IMR-90 (cell line): ENCODE results near the gene UBAP2L. TPM values are rescaled to one million over a fixed set of nuclear protein-coding genes. Genes with fewer than 3 reads are reported as not detected.

Source experiments
- ATAC-seq: fragments of 200-7000 bp; cut with Tn5 transposase; 2 replicates; pipeline ENCODE4 v1.9.1; 2020; ENCODE audit warnings: low read depth, mild to moderate bottlenecking, moderate library complexity
- BruUV-seq: library from RNA; stranded (reverse); fragments of 400-500 nt; replicated peaks from 2 replicates; lab custom pipeline; 2021; lab: Mats Ljungman, UMichigan
- CTCF ChIA-PET: fragments of 300-600 bp; formaldehyde crosslinking; extraction: SDS; loops from one replicate; lab custom pipeline; 2021; ENCODE audit warnings: antibody characterized with exemption; lab: Yijun Ruan, JAX
- POLR2A ChIA-PET: fragments of 300-600 bp; sonication (Branson Sonifier 250); formaldehyde crosslinking; loops from one replicate; lab custom pipeline; 2022; ENCODE audit warnings: antibody characterized with exemption; ENCODE audit not compliant: unreplicated experiment; lab: Charles Lee
- DNase-seq: peaks from one replicate; pipeline ENCODE4 v3.0.0; 2013
- H2AFZ ChIP-seq: replicated peaks from 2 replicates; pipeline ENCODE3; 2013; ENCODE audit warnings: low read length, mild to moderate bottlenecking; ENCODE audit not compliant: poor library complexity
- H2AK5ac ChIP-seq: 2 replicates; pipeline ENCODE4 v1.6.1; 2013; ENCODE audit warnings: low read depth, low read length, inconsistent platforms
- H2AK9ac ChIP-seq: replicated peaks from 2 replicates; pipeline ENCODE3; 2013; ENCODE audit warnings: mild to moderate bottlenecking, low read depth, low read length, moderate library complexity; ENCODE audit not compliant: poor library complexity
- H2BK120ac ChIP-seq: 2 replicates; pipeline ENCODE4 v1.6.1; 2013; ENCODE audit warnings: low read depth, low read length, inconsistent platforms
- H2BK15ac ChIP-seq: 3 replicates; pipeline ENCODE4 v1.6.1; 2013; ENCODE audit warnings: low read depth, low read length, inconsistent platforms
- H2BK20ac ChIP-seq: 2 replicates; pipeline ENCODE4 v1.6.1; 2013; ENCODE audit warnings: low read depth, mild to moderate bottlenecking, inconsistent platforms, low read length, moderate library complexity
- H2BK5ac ChIP-seq: 2 replicates; pipeline ENCODE4 v1.6.1; 2013; ENCODE audit warnings: mild to moderate bottlenecking, low read depth, low read length, inconsistent platforms; ENCODE audit not compliant: poor library complexity, severe bottlenecking
- H3K14ac ChIP-seq: replicated peaks from 2 replicates; pipeline ENCODE4 v1.6.1; 2013; ENCODE audit warnings: low read depth, low read length, inconsistent platforms
- H3K18ac ChIP-seq: 2 replicates; pipeline ENCODE4 v1.6.1; 2013; ENCODE audit warnings: low read depth, low read length, control low read depth
- H3K23ac ChIP-seq: 2 replicates; pipeline ENCODE4 v1.6.1; 2013; ENCODE audit warnings: low read depth, low read length, inconsistent platforms
- H3K27ac ChIP-seq: 2 replicates; pipeline ENCODE4 v1.5.1; 2013; ENCODE audit warnings: mild to moderate bottlenecking, control low read depth, low read length; ENCODE audit not compliant: insufficient read depth
- H3K27me3 ChIP-seq: 2 replicates; pipeline ENCODE4 v1.6.1; 2013; ENCODE audit warnings: low read length; ENCODE audit not compliant: control insufficient read depth, insufficient read depth
- H3K36me3 ChIP-seq: 2 replicates; pipeline ENCODE4 v1.6.1; 2013; ENCODE audit warnings: low read length, mixed read lengths; ENCODE audit not compliant: control insufficient read depth, insufficient read depth
- H3K4ac ChIP-seq: 2 replicates; pipeline ENCODE4 v1.6.1; 2013; ENCODE audit warnings: low read depth, low read length, inconsistent platforms
- H3K4me1 ChIP-seq: 2 replicates; pipeline ENCODE4 v1.6.1; 2013; ENCODE audit warnings: low read length, mixed read lengths; ENCODE audit not compliant: control insufficient read depth, insufficient read depth
- H3K4me2 ChIP-seq: 2 replicates; pipeline ENCODE4 v1.6.1; 2013; ENCODE audit warnings: low read depth, mild to moderate bottlenecking, control low read depth, low read length, moderate library complexity
- H3K4me3 ChIP-seq: 2 replicates; pipeline ENCODE4 v1.5.1; 2013; ENCODE audit warnings: low read depth, mild to moderate bottlenecking, control low read depth, low read length, moderate library complexity; ENCODE audit not compliant: insufficient read depth
- H3K56ac ChIP-seq: 2 replicates; pipeline ENCODE4 v1.6.1; 2013; ENCODE audit warnings: low read length, inconsistent platforms; ENCODE audit not compliant: insufficient read depth; ENCODE audit errors: extremely low read depth
- H3K79me1 ChIP-seq, 2 experiments: 2 replicates each; pipeline ENCODE4 v1.6.1; 2013; ENCODE audit warnings: low read length in 2 of 2, inconsistent platforms in 1 of 2, low read depth in 1 of 2
- H3K9ac ChIP-seq: 2 replicates; pipeline ENCODE4 v1.6.1; 2013; ENCODE audit warnings: low read depth, low read length, control low read depth
- H3K9me1 ChIP-seq: 2 replicates; pipeline ENCODE4 v1.6.1; 2013; ENCODE audit warnings: low read length, inconsistent platforms; ENCODE audit not compliant: insufficient read depth
- H3K9me3 ChIP-seq: 2 replicates; pipeline ENCODE4 v1.6.1; 2013; ENCODE audit warnings: low read length; ENCODE audit not compliant: control insufficient read depth, insufficient read depth
- H4K20me1 ChIP-seq: 2 replicates; pipeline ENCODE4 v1.6.1; 2013; ENCODE audit warnings: low read length, inconsistent platforms; ENCODE audit not compliant: insufficient read depth
- H4K5ac ChIP-seq: 2 replicates; pipeline ENCODE4 v1.6.1; 2013; ENCODE audit warnings: mild to moderate bottlenecking, low read depth, low read length, control low read depth
- H4K8ac ChIP-seq, 2 experiments: 2 replicates each; pipeline ENCODE4 v1.6.1; 2013; ENCODE audit warnings: low read depth in 2 of 2, low read length in 2 of 2, control low read depth in 1 of 2, inconsistent platforms in 1 of 2
- H4K91ac ChIP-seq: 2 replicates; pipeline ENCODE4 v1.6.1; 2013; ENCODE audit warnings: low read depth, low read length, inconsistent platforms; ENCODE audit not compliant: insufficient read depth
- BHLHE40 ChIP-seq: fragments of 150-350 bp; IDR thresholded peaks from 2 replicates; pipeline ENCODE4 v1.6.1; 2016; ENCODE audit warnings: mild to moderate bottlenecking, low read depth, low read length
- CTCF ChIP-seq: conservative IDR thresholded peaks from 2 replicates; pipeline ENCODE4 v1.5.1; 2012; ENCODE audit warnings: mild to moderate bottlenecking, low read depth, low read length, improper control_type of control experiment
- ELK1 ChIP-seq: fragments of 150-350 bp; IDR thresholded peaks from 2 replicates; pipeline ENCODE4 v1.6.1; 2016; ENCODE audit warnings: low read depth, mild to moderate bottlenecking, low read length, moderate library complexity, borderline replicate concordance
- MAFK ChIP-seq: IDR thresholded peaks from 2 replicates; pipeline ENCODE4 v1.6.1; 2012; ENCODE audit warnings: low read depth, low read length, improper control_type of control experiment
- MAZ ChIP-seq: IDR thresholded peaks from 2 replicates; pipeline ENCODE4 v1.6.1; 2012; ENCODE audit warnings: low read depth, mild to moderate bottlenecking, low read length, improper control_type of control experiment, moderate library complexity, borderline replicate concordance
- MXI1 ChIP-seq: IDR thresholded peaks from 2 replicates; pipeline ENCODE4 v1.6.1; 2012; ENCODE audit warnings: low read depth, mild to moderate bottlenecking, low read length, moderate library complexity, borderline replicate concordance
- NFE2L2 ChIP-seq: fragments of 150-350 bp; IDR thresholded peaks from 2 replicates; pipeline ENCODE4 v1.6.1; 2016; ENCODE audit warnings: low read depth, mild to moderate bottlenecking, low read length
- POLR2A ChIP-seq: IDR thresholded peaks from 2 replicates; pipeline ENCODE4 v1.6.1; 2012; ENCODE audit warnings: mild to moderate bottlenecking, low read depth, low read length
- RAD21 ChIP-seq: IDR thresholded peaks from 2 replicates; pipeline ENCODE4 v1.6.1; 2012; ENCODE audit warnings: low read length, improper control_type of control experiment
- RCOR1 ChIP-seq: IDR thresholded peaks from 2 replicates; pipeline ENCODE4 v1.6.1; 2012; ENCODE audit warnings: mild to moderate bottlenecking, low read length, improper control_type of control experiment; ENCODE audit not compliant: insufficient replicate concordance
- RFX5 ChIP-seq: IDR thresholded peaks from 2 replicates; pipeline ENCODE4 v1.8.0; 2012; ENCODE audit warnings: low read depth, mild to moderate bottlenecking, low read length, moderate library complexity
- SMC3 ChIP-seq: fragments of 150-350 bp; IDR thresholded peaks from 2 replicates; pipeline ENCODE4 v1.6.1; 2016; ENCODE audit warnings: low read depth, mild to moderate bottlenecking, antibody characterized with exemption, low read length, moderate library complexity
- USF2 ChIP-seq: fragments of 150-350 bp; IDR thresholded peaks from 2 replicates; pipeline ENCODE4 v1.6.1; 2017; ENCODE audit warnings: mild to moderate bottlenecking, antibody characterized with exemption, low read length, low read depth
- WGBS, 2 experiments: methylation state at CpG; one replicate each; pipeline versions ENCODE4 v1.1.5 to v1.1.7; 2013; ENCODE audit warnings: missing lambda C conversion rate in 2 of 2; ENCODE audit not compliant: insufficient read length in 1 of 2; ENCODE audit errors: extremely low coverage in 2 of 2; 5-methylcytosine and 5-hydroxymethylcytosine counted together
- dilution Hi-C: fragments of 300-500 bp; cut with HindIII; formaldehyde crosslinking; loops from one replicate; pipeline ENCODE4 v1.14.3; 2018; ENCODE audit warnings: low sequenced_read_pairs; ENCODE audit not compliant: unreplicated experiment
- in situ Hi-C: fragments of 300-500 bp; cut with MboI; formaldehyde crosslinking; loops from 3 replicates; pipeline ENCODE4 v1.14.3; 2019; ENCODE audit warnings: low sequenced_read_pairs, inconsistent platforms, mixed read lengths
- intact Hi-C: fragments of 100-400 bp; cut with micrococcal nuclease; formaldehyde crosslinking; loops from 2 replicates; pipeline ENCODE4 v1.10.0; 2022
- polyA plus RNA-seq, 3 experiments: library from polyadenylated mRNA; depleted of rRNA; stranded (reverse); fragments of >200 nt; gene quantifications; 2 replicates each; pipeline ENCODE4 v1.2.3, GENCODE V29; 2012; ENCODE audit warnings: low replicate concordance in 1 of 3
- total RNA-seq: library from RNA; depleted of rRNA; stranded (reverse); fragments of >200 nt; gene quantifications from 2 replicates; pipeline ENCODE4 v1.2.3, GENCODE V29; 2012

Gene UBAP2L
- total and polyA plus RNA-seq, 2 of the 4 experiments (the other 2 are of a cell fraction), result 57.5 to 149 TPM

- Histone ChIP-seq H2BK5ac (no peak overlapping the region), H2AK5ac (no peak overlapping the region), H4K20me1 (no peaks in the 10 kb centered on the region), H3K4me3 (no peak overlapping the region), H3K4me1 (no peaks in the 10 kb centered on the region), H2AFZ (no peak overlapping the region), H3K27me3 (peaks cover 4% of the 10 kb centered on the region), H2BK20ac (no peak overlapping the region), H2AK9ac (no peak overlapping the region), H3K27ac (no peak overlapping the region), H3K18ac (no peak overlapping the region), H3K4me2 (no peak overlapping the region), H3K56ac (no peak overlapping the region), H3K14ac (no peak overlapping the region), H3K36me3 (no peaks in the 10 kb centered on the region), H3K79me1 (no peaks in the 10 kb centered on the region), H2BK120ac (no peak overlapping the region), H3K23ac (no peak overlapping the region), H4K91ac (no peak overlapping the region), H3K9ac (no peak overlapping the region), H3K9me3 (peaks cover 15% of the 10 kb centered on the region), H3K4ac (no peak overlapping the region), H2BK15ac (no peak overlapping the region), H4K5ac (no peak overlapping the region), H4K8ac (no peak overlapping the region), H3K9me1 (no peaks in the 10 kb centered on the region)
- no TSS peak for BruUV-seq
- intact Hi-C loops (no loop called here), in situ Hi-C loops (no loop called here), dilution Hi-C loops (no loop called here)
- no peak for ATAC-seq
- DNase-seq, result no peak
- ChIA-PET CTCF (no interaction called here), POLR2A (no interaction called here)
- WGBS, 2 experiments, result no CpG with 5 or more reads among the region's 8 CpGs
- TF ChIP-seq ELK1 (no peak), NFE2L2 (no peak), RAD21 (no peak), MXI1 (no peak), MAZ (no peak), RFX5 (no peak), RCOR1 (no peak), CTCF (no peak), BHLHE40 (no peak), POLR2A (no peak), MAFK (no peak), SMC3 (no peak), USF2 (no peak)
Observed at GRCh38 chr1:154295408-154296235, 74.9 kb downstream of the UBAP2L start.
